CD4-positive, alpha-beta T cell treated with Interleukin-10 for 1 hour (primary cell): ENCODE measurements around the gene WBP2NL.

Experiments
- DNase-seq: peaks from one replicate; pipeline ENCODE4 v3.0.0-alpha.2; 2020

Gene WBP2NL

DNA sequence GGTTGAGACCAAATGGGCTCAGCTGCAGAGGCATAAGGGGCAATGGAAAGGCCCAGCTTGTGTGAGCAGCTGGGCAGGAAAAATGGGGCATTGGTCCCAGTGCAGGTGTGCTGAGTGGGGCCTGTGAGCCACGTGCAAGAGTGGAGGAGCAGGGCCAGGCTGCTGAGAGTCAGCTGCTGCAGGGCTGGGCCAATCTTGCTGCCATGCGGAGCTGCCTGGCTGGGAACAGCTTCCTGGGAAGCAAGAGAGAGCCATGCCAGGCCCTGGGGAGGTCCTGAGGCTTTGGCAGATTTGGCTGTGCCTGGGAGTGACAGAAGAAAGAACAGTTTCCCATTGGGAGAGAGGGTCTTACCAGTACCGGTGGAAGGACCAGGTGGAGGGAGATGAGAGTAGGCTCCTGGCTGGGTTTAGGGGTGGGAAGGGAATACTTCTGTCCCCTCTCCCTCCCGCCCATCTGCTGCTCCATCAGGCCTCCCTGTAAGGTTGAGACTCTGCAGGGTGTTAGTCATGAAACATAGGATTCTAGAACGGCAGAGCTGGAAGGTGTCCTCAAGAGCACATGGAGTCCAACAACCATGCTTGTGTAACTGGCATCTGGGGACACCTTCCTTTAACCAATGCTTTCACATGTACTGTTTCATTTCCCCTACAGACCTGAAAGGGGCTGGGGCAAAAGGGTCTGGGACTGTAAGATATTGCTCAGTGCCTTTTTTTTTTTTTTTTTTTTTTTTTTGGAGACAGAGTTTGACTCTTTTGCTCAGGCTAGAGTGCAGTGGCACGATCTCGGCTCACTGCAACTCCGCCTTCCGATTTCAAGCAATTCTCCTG lies 19.0 kb upstream of the WBP2NL start:
- DNase-seq, result no peak

DNA sequence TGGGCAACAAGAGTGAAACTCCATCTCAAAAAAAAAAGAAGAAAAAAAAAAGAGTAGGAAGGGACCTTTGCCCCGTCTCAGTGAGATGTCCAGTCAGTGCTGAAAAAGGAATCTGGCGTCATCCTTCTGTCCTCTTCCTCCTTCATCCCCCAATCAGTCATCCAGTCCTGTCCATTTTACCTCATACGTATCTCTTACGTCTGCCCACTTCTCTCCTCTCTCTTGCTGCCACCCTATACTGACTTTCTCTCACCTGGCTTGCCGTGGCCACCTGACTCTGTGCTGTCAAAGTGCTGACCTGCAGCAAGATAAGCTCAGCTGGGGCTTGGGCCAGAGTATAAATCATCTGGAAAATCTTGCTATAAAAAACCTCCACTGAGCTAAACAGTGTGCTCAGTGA lies 15.7 kb upstream of the WBP2NL start:
- DNase-seq, result no peak

DNA sequence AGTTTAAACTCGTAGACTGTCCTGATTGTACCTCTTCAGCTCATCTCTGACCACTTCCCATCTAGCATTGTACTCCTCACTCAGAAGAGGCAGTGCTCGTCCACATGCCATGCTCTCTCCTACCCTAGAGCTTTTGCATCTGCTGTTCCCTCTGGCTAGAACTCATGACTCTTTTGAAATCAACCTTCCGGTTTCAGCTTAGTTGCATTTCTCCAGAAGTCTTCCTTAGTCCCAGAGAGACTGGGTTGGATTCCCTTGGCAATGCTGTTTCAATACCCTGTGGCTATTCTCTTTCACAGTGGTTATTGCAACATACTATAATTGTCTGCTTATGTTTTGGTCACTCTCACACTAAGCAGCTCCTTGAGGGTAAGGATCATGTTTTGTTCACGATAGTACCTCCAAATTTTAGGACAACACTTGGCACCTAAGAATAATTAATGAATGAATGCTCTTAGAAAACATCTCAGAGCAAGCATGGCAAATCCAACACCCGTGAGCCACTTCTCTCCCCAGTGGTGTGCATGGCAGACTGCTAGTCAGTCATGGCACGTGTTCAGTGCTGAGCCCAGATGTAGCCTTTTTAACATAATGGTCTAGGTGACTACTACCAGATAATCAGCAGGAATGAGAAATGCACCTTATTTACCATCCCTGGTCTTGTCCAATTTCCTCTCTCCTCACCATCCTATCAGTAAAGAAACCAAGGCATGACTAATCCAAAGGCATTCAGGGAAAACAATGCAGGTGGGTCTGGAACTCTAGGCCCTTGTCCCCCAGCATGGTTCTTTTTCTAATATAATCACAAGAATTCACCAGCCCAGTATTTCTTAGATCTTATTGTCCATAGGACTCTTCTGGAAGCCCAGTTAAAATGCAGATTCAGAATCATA lies 14.8 kb upstream of the WBP2NL start:
- DNase-seq, result no peak

DNA sequence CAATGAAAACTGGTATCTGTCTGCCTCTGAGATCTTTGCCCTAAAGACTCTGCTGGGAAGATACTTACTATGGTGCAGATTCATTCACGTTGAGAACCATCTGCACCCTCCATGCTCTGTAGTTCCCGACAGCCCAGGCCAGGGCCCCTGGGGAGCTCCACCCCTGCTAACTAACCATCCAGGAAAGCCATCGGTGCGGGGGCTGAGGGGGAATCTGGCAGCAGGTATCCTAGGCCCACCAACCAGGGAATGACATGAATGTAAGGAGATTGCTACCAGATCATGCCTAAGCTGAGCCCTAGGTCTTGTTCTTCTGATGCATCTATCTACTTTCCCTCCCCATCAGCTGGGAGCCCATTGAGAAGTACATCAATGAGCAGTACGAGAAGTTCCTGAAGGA lies 11.3 kb upstream of the WBP2NL start:
- no peak for DNase-seq

DNA sequence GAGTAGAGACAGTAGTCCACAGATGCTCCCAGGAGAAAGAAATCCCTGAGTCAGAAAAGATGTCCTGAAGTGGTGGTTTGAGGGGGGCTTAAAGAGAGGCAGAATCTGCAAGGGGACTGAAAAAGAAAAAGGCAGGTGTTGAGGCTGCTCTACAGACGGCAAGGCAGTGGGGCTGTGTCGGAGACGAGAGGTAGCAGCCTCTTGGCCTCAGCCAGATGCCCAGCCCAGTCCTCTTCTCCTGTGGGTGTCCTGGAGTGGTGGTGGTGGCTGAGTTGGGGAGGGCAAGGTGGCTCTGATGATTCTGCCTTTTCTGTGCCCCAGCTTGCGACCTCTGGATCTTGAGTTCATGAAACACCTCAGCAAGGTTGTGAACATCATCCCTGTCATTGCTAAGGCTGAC lies 9.3 kb upstream of the WBP2NL start:
- DNase-seq, result no peak

DNA sequence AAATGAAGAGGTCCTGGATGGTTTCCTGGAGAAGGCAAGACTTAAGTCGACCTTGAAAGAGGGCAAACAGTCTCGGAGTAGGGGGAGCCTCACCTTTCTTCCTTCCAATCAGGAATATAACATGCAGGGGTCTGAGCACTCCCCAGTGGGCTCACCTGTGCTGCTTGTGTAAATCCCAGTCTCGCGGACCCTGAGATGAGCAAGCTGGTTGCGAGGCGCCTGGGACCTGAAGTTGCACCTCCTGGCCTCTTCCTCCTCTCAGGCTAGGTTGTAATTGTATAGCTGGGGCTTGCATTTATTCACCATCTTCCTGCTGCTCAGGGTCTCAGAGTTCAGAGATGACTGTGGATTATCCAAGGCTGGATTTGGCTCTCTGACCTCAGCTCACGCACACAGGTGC lies 7.5 kb upstream of the WBP2NL start:
- DNase-seq, result no peak

DNA sequence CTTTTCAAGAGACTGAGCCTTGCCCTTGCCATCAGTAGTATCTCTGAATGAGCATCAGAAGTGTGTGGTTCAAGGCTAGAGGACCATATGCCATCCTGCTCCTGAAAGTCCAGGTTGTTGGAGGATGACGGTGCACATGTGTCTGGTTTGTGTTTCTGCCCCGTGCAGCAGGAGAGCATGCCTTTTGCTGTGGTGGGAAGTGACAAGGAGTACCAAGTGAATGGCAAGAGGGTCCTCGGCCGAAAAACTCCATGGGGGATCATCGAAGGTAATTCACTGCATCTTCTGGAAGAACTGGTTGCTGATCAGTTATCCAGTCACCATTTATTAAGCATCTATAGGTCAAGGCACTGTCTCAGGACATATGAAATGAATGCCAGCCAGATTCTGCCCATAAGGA lies 6.1 kb upstream of the WBP2NL start:
- DNase-seq, result no peak

DNA sequence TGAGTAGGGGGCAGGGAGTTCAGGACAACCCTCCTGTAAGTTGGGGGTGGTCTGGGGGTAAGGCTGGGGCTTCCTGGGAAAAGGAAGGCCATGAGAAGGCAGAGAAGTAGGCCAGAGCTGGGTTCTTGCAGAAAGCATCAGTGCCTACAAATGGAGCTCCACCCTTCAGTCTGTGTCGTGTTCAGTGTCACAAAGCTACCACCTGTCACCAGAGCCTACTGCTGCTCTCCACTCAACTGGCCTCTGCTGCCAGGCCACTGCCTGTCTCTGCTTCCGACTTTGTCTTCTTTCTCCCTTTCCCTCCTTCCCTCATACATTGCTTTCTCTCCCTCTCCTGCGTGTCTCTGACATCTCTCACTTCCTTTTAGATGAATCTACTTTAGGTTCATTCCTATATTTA lies 3.4 kb upstream of the WBP2NL start:
- no peak for DNase-seq

DNA sequence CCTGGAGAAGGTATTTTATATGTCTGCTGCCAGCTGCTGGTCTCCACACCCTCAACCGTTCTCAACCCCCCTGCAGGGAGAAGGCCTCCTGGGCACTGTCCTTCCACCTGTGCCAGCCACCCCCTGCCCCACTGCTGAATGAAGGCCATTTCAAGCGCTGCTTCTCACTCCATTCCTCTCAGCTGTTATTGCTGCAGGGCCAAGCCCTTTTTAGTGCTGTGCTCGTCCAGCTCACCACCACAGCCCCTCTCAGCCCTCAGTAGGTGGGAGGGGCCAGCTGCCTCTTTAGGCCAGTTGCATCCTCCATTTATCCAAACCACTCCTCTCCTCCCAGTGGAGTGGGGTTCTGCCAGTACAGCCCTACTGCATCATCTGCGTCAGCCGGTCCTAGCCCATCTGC lies 1.8 kb upstream of the WBP2NL start:
- DNase-seq, result no peak

DNA sequence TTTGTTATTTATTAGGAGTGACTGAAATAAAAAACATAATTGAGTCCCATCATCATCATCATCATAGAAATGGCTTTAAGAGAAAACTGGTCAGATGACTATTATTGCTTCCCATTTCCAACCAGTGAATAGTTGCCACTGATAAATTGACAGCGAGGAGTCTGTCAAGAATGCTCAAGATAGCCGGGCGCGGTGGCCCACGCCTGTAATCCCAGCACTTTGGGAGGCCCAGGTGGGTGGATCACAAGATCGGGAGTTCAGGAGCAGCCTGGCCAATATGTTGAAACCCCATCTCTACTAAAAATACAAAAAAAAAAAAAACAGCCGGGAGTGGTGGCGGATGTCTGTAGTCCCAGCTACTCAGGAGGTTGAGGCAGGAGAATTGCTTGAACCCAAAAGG lies 1.9 kb downstream of the WBP2NL start:
- no peak for DNase-seq

DNA sequence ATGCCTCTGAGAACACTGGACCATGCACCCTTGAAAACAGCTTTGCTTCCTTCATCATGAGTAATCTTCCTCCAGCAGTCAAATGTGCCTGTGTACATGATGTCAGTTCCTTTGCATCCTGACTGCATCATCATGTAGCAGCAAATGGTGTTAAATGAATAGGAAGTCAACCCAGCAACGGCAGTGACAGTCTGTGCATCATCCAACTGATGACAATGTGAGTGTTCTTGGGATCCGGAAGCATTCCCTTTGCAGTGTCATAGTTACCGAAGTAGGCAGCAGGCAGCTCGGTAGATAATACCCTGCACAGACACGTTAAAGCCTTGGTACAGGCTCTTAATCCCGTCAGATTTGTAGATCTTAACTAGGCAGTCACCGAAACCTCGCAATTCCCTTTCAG lies 2.5 kb downstream of the WBP2NL start:
- no peak for DNase-seq

DNA sequence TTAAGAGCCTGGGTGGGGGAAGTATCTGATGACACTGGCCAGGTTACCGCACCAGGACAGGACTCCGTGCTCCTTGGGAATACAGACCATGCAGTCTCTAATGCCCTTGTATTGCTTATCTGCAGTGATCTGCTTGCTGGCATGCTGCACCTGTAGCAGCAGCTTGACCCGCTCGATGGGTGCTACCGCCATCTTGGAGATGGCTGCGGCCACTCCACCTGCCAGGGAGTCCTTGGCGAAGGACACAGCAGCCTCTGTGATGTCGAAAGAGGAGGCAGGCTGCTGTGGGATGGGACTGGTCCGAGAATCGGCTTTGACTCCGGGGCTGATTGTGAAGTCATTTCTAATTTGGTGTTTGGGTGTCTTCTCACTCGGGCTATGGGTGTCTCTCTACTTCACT lies 3.1 kb downstream of the WBP2NL start:
- no peak for DNase-seq

DNA sequence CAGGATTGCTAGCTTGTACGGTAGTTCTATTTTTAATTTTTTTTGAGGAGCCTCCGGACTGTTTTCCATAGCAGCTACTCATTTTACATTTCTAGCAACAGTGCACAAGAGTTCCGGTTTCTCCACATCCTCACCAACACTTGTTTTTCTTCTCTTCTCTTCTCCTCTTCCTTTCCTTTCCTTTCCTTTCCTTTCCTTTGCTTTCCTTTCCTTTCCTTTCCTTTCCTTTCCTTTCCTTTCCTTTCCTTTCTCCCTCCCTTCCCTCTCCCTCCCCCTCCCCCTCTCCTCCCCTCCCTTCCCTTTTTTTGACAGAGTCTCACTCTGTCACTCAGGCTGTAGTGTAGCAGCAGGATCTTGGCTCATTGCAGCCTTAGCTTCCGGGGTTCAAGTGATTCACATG lies 9.3 kb downstream of the WBP2NL start:
- no peak for DNase-seq

DNA sequence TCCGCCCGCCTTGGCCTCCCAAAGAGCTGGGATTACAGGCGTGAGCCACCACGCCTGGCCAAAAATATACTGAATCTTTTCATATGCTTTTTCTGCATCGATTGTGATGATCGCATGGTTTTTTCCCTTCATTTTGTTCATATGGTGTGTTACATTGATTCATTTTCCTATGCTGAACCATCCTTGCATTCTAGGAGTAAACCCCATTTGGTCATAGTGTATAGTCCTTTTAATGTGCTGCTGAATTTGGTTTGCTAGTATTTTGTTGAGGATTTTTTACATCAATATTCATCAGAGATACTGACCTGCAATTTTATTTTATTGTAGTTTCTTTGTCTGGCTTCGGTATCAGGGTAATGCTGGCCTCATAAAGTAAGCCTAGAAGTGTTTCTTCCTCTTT lies 12.2 kb downstream of the WBP2NL start:
- no peak for DNase-seq

DNA sequence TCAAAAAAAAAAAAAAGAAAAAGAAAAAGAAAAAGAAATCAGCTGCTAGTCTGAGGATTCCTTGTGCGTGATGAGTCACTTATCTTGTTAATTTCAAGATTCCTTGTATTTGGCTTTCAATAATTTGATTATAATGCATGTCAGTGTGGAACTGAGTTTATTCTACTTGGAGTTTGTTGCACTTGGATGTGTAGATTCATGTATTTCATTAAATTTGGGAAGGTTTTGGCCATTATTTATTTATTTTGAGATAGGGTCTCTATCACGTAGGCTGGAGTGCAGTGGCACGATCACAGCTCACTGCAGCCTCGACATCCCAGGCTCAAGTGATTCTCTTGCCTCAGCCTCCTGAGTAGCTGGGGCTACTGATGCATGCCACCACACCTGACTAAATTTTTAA lies 14.8 kb downstream of the WBP2NL start:
- DNase-seq, result no peak

DNA sequence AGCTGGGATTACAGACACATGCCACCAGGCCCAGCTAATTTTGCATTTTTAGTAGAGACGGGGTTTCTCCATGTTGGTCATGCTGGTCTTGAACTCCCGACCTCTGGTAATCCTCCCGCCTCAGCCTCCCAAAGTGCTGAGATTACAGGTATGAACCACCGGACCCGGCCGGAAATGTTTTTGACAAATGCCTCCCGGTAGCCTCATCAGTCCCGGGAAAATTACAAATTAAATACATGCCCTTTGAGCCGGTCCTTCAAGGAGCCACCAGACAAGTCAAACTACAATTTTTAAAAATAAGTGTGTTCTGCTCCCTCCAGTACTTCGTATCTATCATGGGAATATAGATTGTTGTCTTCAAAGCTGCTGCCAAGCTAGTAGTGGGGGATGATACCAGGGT lies 17.5 kb downstream of the WBP2NL start:
- DNase-seq, result no peak

DNA sequence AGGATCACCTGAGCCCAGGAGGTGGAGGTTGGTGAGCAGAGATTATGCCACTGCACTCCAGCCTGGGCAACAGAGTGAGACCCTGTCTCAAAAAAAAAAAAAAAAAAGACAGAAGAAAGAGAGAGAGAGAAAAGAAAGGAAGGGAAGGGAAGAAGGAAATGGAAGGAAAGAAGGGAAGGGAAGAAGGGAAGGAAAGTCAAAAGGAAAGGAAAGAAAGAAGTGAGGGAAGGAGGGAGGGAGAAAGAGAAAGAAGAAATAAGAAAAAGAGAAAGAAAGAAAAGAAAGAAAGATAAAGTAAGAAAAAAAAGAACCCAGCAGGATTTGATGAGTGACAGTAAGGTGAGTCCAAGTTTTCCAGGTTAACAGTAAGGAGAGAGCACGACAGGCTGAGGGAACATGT lies 19.6 kb downstream of the WBP2NL start:
- no peak for DNase-seq

DNA sequence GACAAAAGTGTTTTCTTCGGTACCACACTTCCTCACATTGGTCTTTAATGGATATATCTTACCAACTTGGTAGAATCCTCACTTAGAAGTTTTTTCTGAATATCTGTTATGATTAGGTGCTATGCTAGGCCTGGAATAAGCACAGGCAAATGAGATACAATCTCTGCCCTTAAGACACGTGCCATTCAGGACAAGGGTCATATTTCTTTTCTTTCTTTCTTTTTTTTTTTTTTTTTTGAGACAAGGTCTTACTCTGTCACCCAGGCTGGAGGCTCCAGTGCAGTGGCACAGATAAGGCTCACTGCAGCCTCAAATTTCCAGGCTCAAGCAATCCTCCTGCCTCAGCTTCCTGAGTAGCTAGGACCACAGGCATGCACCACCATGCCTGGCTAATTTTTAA lies 23.0 kb downstream of the WBP2NL start:
- no peak for DNase-seq

DNA sequence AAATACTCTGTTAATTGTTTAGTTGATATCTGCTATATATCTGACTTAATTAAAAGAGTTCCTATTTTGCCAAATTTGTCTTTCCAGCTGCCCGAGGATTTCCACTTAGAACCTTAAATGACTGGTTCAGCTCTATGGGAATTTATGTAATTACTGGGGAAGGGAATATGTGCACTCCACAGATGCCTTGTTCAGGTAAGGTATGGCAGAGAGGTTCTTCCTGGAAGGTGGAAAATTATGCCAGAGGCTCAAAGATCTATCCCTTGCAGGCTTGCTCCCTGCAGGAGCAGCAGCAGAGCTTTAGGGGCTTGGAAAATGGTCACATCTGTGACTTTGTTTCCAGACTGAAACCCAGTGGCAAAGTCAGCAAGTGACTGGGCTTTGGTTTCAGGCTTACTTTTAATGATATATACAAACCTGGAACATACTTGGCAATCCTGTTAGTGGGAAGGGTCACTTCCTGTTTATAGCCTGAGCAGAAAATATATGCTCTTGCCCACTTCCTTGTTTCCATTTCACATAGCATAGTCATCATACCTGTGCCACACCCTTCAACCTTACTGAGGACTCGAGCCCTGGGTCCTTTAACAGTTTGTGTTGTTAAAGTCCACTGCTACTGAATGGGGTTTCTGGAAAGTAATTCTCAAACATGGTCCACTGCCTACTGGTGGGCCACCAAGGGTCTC lies 23.7 kb downstream of the WBP2NL start:
- DNase-seq, result no peak

DNA sequence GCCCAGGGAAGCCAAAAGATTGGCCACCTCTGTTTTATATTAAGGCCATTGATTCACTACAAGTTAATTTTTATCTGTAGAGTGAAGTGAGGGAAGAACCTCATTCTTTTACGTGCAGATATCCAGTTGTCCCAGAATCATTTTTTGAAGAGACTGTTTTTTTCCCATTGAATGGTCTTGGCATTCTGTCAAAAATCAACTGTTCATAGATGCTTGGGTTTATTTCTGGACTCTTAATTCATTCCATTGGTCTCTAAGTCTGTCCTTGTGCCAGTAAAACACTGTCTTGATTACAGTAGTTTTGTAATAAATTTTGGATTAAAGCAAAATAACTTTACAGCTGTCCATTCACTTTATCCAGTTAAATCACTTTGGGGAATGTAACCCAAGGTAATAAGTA lies 26.8 kb downstream of the WBP2NL start:
- DNase-seq, result no peak

DNA sequence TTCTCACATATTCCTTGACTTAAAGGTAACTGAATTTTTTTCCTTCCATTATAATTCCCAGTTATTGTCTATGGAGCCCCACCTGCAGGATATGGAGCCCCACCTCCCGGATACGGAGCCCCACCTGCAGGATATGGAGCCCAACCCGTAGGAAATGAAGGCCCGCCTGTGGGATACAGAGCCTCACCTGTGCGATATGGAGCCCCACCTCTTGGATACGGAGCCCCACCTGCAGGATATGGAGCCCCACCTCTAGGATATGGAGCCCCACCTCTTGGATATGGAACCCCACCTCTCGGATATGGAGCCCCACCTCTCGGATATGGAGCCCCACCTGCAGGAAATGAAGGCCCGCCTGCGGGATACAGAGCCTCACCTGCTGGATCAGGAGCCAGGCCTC lies 28.1 kb downstream of the WBP2NL start:
- no peak for DNase-seq

DNA sequence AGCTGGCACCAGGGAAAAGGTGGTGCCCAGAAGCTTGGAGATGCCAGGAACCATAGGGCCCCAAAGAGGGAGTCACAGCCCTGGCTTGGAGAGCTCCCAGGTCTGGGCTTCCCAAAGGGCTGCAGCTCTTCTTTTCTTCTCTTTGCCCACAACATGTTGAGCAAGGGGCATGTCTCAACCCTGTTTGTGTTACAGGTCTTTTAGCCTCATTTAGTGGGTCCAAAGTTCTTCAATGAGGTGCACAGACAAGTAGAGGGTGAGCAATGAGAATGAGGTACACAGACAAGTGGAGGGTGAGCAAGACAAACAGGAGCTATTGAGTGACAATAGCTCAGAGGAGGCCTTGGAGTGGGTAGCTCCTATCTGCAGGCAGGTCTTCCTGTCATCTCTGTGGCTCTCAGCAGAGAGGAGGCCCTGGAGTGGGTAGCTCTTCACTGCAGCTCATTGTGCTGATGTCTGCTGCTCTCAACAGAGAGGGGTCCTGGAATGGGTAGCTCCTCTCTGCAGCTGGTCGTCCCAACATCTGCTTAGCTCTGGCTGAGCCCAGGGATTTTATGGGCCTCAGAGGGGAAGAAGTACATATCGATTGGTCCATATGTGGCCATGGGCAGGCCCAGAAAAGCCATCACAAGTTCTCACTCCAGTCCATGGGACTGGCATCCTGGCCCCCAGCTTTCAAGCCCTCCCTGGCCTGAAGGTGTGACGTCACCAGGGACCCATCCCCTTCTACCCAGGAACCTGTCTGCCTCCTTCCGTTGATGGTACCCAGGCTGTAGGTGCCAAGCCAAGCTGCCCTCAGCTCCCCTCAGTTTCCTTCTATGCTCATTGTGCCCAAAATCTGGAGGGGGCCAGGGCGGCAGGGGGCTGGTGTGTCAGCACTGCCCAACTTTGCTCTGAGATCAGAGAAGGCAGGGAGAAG lies 34.9 kb downstream of the WBP2NL start:
- DNase-seq, result no peak

DNA sequence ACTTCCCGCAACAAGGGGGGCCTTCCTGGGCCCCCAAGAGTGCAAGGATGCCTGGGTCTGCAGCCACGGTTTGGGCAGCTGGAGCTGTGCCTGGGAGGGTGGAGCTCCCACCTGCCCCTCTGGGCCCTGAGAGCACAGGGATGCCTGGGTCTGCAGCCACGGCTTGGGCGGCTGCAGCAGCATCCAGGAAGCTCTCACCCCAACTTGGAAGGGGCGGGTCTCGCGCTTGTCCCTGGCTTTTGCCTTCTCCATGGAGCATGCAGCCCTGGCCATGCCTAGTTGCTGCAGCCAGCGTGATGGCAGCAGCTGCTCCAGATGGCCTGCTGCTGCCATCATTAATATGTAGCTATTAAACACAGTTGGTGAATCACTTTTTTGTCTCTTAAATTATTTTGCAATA lies 36.7 kb downstream of the WBP2NL start:
- DNase-seq, result no peak
